ENCODE data around the gene PFKFB1.

PFKFB1 gene

GRCh38 chrX:55008571-55009358 is 14.8 kb upstream of the PFKFB1 start:
- no peak for DNase-seq (ENCODE audit: low spot score)
- TF ChIP-seq CTCF (IDR thresholded peaks at IDR 0.05; ENCODE audit: extremely low read depth, insufficient read depth, missing control alignments), result no peak
- in situ Hi-C loops (cut with MboI; ENCODE audit: low pct_unique_long_range_greater_than_20kb, low sequenced_read_pairs, unreplicated experiment), result loop anchor here (25.0 kb wide), 1 partner anchor 196 kb away; the partner anchor contains the start of gene MAGED2

- in situ Hi-C loops (cut with MboI; ENCODE audit: low pct_unique_long_range_greater_than_20kb, low sequenced_read_pairs, unreplicated experiment), result loop anchor here (25.0 kb wide), 1 partner anchor 195 kb away; the partner anchor contains the start of gene MAGED2
- TF ChIP-seq CTCF (IDR thresholded peaks at IDR 0.05; ENCODE audit: extremely low read depth, insufficient read depth, missing control alignments), result no peak
- DNase-seq (ENCODE audit: low spot score), result no peak
Observed at GRCh38 chrX:55007656-55008055, 13.7 kb upstream of the PFKFB1 start.

- no peak for TF ChIP-seq CTCF (IDR thresholded peaks at IDR 0.05; ENCODE audit: extremely low read depth, insufficient read depth, missing control alignments)
- no peak for DNase-seq (ENCODE audit: low spot score)
- in situ Hi-C loops (cut with MboI; ENCODE audit: low pct_unique_long_range_greater_than_20kb, low sequenced_read_pairs, unreplicated experiment), result loop anchor here (25.0 kb wide), 1 partner anchor 195 kb away; the partner anchor contains the start of gene MAGED2
Observed at GRCh38 chrX:55006827-55007621, 13.0 kb upstream of the PFKFB1 start.

- DNase-seq (ENCODE audit: low spot score), result no peak
- no peak for TF ChIP-seq CTCF (IDR thresholded peaks at IDR 0.05; ENCODE audit: extremely low read depth, insufficient read depth, missing control alignments)
- in situ Hi-C loops (cut with MboI; ENCODE audit: low pct_unique_long_range_greater_than_20kb, low sequenced_read_pairs, unreplicated experiment), result loop anchor here (25.0 kb wide), 1 partner anchor 193 kb away; the partner anchor contains the start of gene MAGED2
Observed at GRCh38 chrX:55005256-55005655, 11.3 kb upstream of the PFKFB1 start.

GRCh38 chrX:55004231-55004630 is 10.2 kb upstream of the PFKFB1 start:
- DNase-seq (ENCODE audit: low spot score), result no peak
- TF ChIP-seq CTCF (IDR thresholded peaks at IDR 0.05; ENCODE audit: extremely low read depth, insufficient read depth, missing control alignments), result no peak
- in situ Hi-C loops (cut with MboI; ENCODE audit: low pct_unique_long_range_greater_than_20kb, low sequenced_read_pairs, unreplicated experiment), result loop anchor here (25.0 kb wide), 1 partner anchor 192 kb away; the partner anchor contains the start of gene MAGED2

All from GM13977 (cell line).